DOHH2 (cell line): ENCODE measurements around the gene AMPH.

Source experiments
- H3F3A ChIP-seq: fragments of 200-600 bp; sonication (generic), shearing (Covaris generic); 2 replicates; pipeline ENCODE4 v1.6.0; 2016; ENCODE audit warnings: antibody characterized with exemption, mild to moderate bottlenecking; ENCODE audit not compliant: control insufficient read depth, insufficient read depth
- H3K27ac ChIP-seq: fragments of 200-600 bp; sonication (generic); 2 replicates; pipeline ENCODE4 v1.5.1; 2014; ENCODE audit warnings: low read depth, mild to moderate bottlenecking, low read length, moderate library complexity
- H3K27me3 ChIP-seq: fragments of 200-600 bp; sonication (generic); 2 replicates; pipeline ENCODE4 v1.6.1; 2014; ENCODE audit warnings: mild to moderate bottlenecking, low read length, mixed read lengths; ENCODE audit not compliant: control insufficient read depth
- H3K36me3 ChIP-seq: fragments of 200-600 bp; sonication (generic); 2 replicates; pipeline ENCODE4 v1.6.1; 2014; ENCODE audit warnings: mild to moderate bottlenecking, low read length, moderate library complexity, mixed read lengths; ENCODE audit not compliant: control insufficient read depth
- H3K4me1 ChIP-seq: fragments of 200-600 bp; sonication (generic); 2 replicates; pipeline ENCODE4 v1.6.1; 2014; ENCODE audit warnings: mild to moderate bottlenecking, low read length, mixed read lengths; ENCODE audit not compliant: control insufficient read depth
- H3K4me2 ChIP-seq: fragments of 200-600 bp; sonication (generic); 2 replicates; pipeline ENCODE4 v1.6.0; 2014; ENCODE audit warnings: mild to moderate bottlenecking, low read length, moderate library complexity
- H3K4me3 ChIP-seq: fragments of 200-600 bp; sonication (generic); 2 replicates; pipeline ENCODE4 v1.5.1; 2014; ENCODE audit warnings: mild to moderate bottlenecking, low read length, mixed read lengths
- H3K79me2 ChIP-seq: fragments of 200-600 bp; sonication (generic); 2 replicates; pipeline ENCODE4 v1.6.1; 2014; ENCODE audit warnings: mild to moderate bottlenecking, low read length, mixed read lengths; ENCODE audit not compliant: control insufficient read depth
- H3K9me2 ChIP-seq: fragments of 200-600 bp; sonication (generic); replicated peaks from 2 replicates; pipeline ENCODE4 v1.6.1; 2014; ENCODE audit warnings: mild to moderate bottlenecking, low read length, mixed read lengths; ENCODE audit not compliant: control insufficient read depth
- H3K9me3 ChIP-seq: fragments of 200-600 bp; sonication (generic); 2 replicates; pipeline ENCODE4 v1.6.1; 2014; ENCODE audit warnings: antibody characterized with exemption, low read length, mixed read lengths; ENCODE audit not compliant: control insufficient read depth, insufficient read depth
- H4K20me1 ChIP-seq: fragments of 200-600 bp; sonication (generic); 2 replicates; pipeline ENCODE4 v1.6.0; 2014; ENCODE audit warnings: low read depth, mild to moderate bottlenecking, antibody characterized with exemption, low read length, moderate library complexity; ENCODE audit not compliant: control insufficient read depth, insufficient read depth
- EZH2phosphoT487 ChIP-seq: fragments of 200-600 bp; sonication (generic); IDR thresholded peaks from 2 replicates; pipeline ENCODE4 v1.6.1; 2017; ENCODE audit warnings: borderline replicate concordance, mild to moderate bottlenecking, antibody characterized with exemption, low read length, moderate library complexity, mixed read lengths
- TF ChIP-seq, protein P1 (sequence below): fragments of 200-600 bp; sonication (generic); IDR thresholded peaks from one replicate; pipeline ENCODE4 v1.5.1; 2014; ENCODE audit warnings: antibody characterized with exemption, mild to moderate bottlenecking, low read depth, low read length; ENCODE audit not compliant: poor library complexity, severe bottlenecking

The AMPH gene

GRCh38 chr7:38677981-38678697, 47.0 kb upstream of the AMPH start:
- Histone ChIP-seq H3K36me3 (no peaks in the 10 kb centered on the region), H3K4me1 (no peaks in the 10 kb centered on the region), H4K20me1 (no peaks in the 10 kb centered on the region), H3K9me2 (no peaks in the 10 kb centered on the region), H3F3A (no peaks in the 10 kb centered on the region), H3K4me3 (no peak overlapping the region), H3K27ac (no peak overlapping the region), H3K27me3 (peaks cover 6% of the 10 kb centered on the region; the same call in 1 of the 2 replicates), H3K4me2 (no peak overlapping the region), H3K9me3 (no peaks in the 10 kb centered on the region), H3K79me2 (no peaks in the 10 kb centered on the region)
- TF ChIP-seq, protein P1, sequence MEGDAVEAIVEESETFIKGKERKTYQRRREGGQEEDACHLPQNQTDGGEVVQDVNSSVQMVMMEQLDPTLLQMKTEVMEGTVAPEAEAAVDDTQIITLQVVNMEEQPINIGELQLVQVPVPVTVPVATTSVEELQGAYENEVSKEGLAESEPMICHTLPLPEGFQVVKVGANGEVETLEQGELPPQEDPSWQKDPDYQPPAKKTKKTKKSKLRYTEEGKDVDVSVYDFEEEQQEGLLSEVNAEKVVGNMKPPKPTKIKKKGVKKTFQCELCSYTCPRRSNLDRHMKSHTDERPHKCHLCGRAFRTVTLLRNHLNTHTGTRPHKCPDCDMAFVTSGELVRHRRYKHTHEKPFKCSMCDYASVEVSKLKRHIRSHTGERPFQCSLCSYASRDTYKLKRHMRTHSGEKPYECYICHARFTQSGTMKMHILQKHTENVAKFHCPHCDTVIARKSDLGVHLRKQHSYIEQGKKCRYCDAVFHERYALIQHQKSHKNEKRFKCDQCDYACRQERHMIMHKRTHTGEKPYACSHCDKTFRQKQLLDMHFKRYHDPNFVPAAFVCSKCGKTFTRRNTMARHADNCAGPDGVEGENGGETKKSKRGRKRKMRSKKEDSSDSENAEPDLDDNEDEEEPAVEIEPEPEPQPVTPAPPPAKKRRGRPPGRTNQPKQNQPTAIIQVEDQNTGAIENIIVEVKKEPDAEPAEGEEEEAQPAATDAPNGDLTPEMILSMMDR, result no peak
- no peak for TF ChIP-seq EZH2phosphoT487

- Histone ChIP-seq H3K4me3 (no peak overlapping the region), H3K4me1 (peaks cover 6% of the 10 kb centered on the region; the same call in 1 of the 2 replicates), H3K9me2 (no peaks in the 10 kb centered on the region), H3K27me3 (no peaks in the 10 kb centered on the region), H3K9me3 (no peaks in the 10 kb centered on the region), H4K20me1 (no peaks in the 10 kb centered on the region), H3K79me2 (no peaks in the 10 kb centered on the region), H3K27ac (no peak overlapping the region), H3K4me2 (no peak overlapping the region), H3K36me3 (no peaks in the 10 kb centered on the region), H3F3A (no peaks in the 10 kb centered on the region)
- TF ChIP-seq, protein P1, result no peak
- no peak for TF ChIP-seq EZH2phosphoT487
Observed at GRCh38 chr7:38675494-38676106, 44.4 kb upstream of the AMPH start.

- Histone ChIP-seq H3F3A (no peaks in the 10 kb centered on the region), H3K4me1 (peaks cover 6% of the 10 kb centered on the region; the same call in 1 of the 2 replicates), H4K20me1 (no peaks in the 10 kb centered on the region), H3K27me3 (no peaks in the 10 kb centered on the region), H3K27ac (no peak overlapping the region), H3K4me2 (no peak overlapping the region), H3K4me3 (no peak overlapping the region), H3K9me2 (no peaks in the 10 kb centered on the region), H3K79me2 (no peaks in the 10 kb centered on the region), H3K9me3 (no peaks in the 10 kb centered on the region), H3K36me3 (no peaks in the 10 kb centered on the region)
- TF ChIP-seq EZH2phosphoT487, result no peak
- TF ChIP-seq, protein P1, result no peak
Observed at GRCh38 chr7:38674513-38674912, 43.3 kb upstream of the AMPH start.
